Tibial nerve (tissue), 4 donors: ENCODE data around the gene ZNF805. TPM values are rescaled to one million over a fixed set of nuclear protein-coding genes. Genes with fewer than 3 reads are reported as not detected.
"Not testable (repeated sequence)": the region's sequence is repeated elsewhere in the genome, so short reads cannot be mapped to it uniquely, and the experiment has no call there.

Experiments
- DNase-seq, 2 donors: peaks; one replicate each; pipeline ENCODE4 v3.0.0-alpha.2; 2019; ENCODE audit warnings: low spot score in 2 of 2
- H3K27ac ChIP-seq, 4 donors: fragments of 200-600 bp; sonication (generic) in 3 of 4; one replicate each; pipeline ENCODE4 v1.5.1; 2017 to 2019; ENCODE audit warnings: mild to moderate bottlenecking in 1 of 4
- H3K27me3 ChIP-seq, 2 donors: fragments of 200-600 bp; sonication (generic) in 1 of 2; one replicate each; pipeline versions ENCODE4 v1.5.1 to v1.6.0; 2017 to 2019
- H3K36me3 ChIP-seq, 3 donors: fragments of 200-600 bp; sonication (generic); one replicate each; pipeline ENCODE4 v1.5.1; 2018 to 2019
- H3K4me1 ChIP-seq, 4 donors: fragments of 200-600 bp; sonication (generic) in 3 of 4; one replicate each; pipeline ENCODE4 v1.5.1; 2017 to 2019
- H3K4me3 ChIP-seq, 4 donors: fragments of 200-600 bp; sonication (generic) in 3 of 4; one replicate each; pipeline ENCODE4 v1.5.1; 2017 to 2019; ENCODE audit warnings: mild to moderate bottlenecking in 1 of 4, moderate library complexity in 1 of 4
- H3K9me3 ChIP-seq, 4 donors: fragments of 200-600 bp; sonication (generic) in 3 of 4; one replicate each; pipeline ENCODE4 v1.5.1; 2017 to 2019
- EP300 ChIP-seq, 2 donors: sonication (generic); formaldehyde crosslinking; IDR thresholded peaks; one replicate each; pipeline ENCODE4 v1.6.1; 2017; ENCODE audit warnings: antibody characterized with exemption in 2 of 2, mild to moderate bottlenecking in 1 of 2
- POLR2A ChIP-seq, 2 donors: fragments of 450-650 bp; IDR thresholded peaks; one replicate each; pipeline ENCODE4 v1.6.1; 2017; ENCODE audit warnings: antibody characterized with exemption in 2 of 2, mild to moderate bottlenecking in 2 of 2, moderate library complexity in 2 of 2
- WGBS, 2 donors: methylation state at CpG; one replicate each; pipeline ENCODE4 v1.1.5; 2018; 5-methylcytosine and 5-hydroxymethylcytosine counted together
- total RNA-seq, 4 donors: library from RNA; depleted of rRNA; stranded (reverse); fragments of >200 nt; gene quantifications; one replicate each; pipeline ENCODE4 v1.1.0, GENCODE V29; 2016
- TF ChIP-seq, protein P1 (sequence below), 5 experiments: fragments of 200-600 bp in 3 of 5; fragments of 450-650 bp in 2 of 5; sonication (generic) in 3 of 5; IDR thresholded peaks; one replicate each; pipeline ENCODE4 v1.5.1; 2016 to 2019; ENCODE audit warnings: antibody characterized with exemption in 5 of 5, mild to moderate bottlenecking in 3 of 5, moderate library complexity in 2 of 5

ZNF805 gene
- total RNA-seq, 4 donors from 2014 or later: 16.2 to 24.7 (median 20.3) TPM

DNA sequence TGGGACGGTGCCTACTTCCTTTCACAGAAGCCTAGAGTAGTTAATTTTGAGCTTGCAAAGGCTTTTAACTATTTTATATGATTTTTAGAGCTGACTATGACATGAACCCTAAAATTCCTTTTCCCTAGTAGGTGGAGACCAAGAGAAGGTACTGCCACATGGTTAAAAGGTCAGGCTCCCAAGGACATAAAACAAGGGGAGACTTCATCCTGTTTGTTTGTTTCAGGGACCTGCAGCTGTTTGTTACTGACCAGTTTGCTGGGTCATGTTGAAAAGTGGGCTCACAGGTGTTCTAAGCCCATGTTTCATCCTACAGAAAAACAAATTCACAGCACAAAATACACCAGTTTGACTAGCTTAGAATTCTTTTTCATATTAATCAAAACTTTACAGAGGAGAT is 36.0 kb downstream of the ZNF805 start:
- DNase-seq: no peak
- 89 to 96% methylated on average over 1 of the region's 1 CpG for WGBS, 2 donors
- Histone ChIP-seq H3K27ac (no peak overlapping the region), H3K4me3 (no peak overlapping the region), H3K36me3 (peaks cover 0 to 44% (median 0%) of the 10 kb centered on the region in 3 donors), H3K9me3 (peaks cover 0 to 4% (median 0%) of the 10 kb centered on the region in 4 donors), H3K4me1 (peaks cover 0 to 17% (median 1%) of the 10 kb centered on the region in 4 donors), H3K27me3 (no peaks in the 10 kb centered on the region)
- TF ChIP-seq POLR2A (IDR thresholded peaks at IDR 0.05): no peak

DNA sequence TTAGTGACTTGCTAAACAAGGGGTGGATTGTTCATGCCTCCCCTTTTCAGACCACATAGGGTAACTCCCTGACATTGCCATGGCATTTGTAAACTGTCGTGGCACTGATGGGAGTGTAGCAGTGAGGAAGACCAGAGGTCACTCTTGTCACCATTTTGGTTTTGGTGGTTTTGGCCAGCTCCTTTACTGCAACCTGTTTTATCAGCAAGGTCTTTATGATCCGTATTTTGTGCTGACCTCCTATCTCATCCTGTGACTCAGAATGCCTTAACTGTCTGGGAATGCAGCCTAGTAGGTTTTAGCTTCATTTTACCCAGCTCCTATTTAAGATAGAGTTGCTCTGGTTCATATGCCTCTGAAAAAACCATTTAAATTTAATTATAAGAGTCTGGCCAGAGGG is 38.0 kb downstream of the ZNF805 start:
- not testable (repeated sequence) for H3K27ac ChIP-seq, H3K9me3 ChIP-seq, H3K27me3 ChIP-seq, H3K4me3 ChIP-seq, DNase-seq
- H3K36me3 ChIP-seq: peaks cover 0 to 45% (median 0%) of the 10 kb centered on the region in 3 donors
- H3K4me1 ChIP-seq: peaks cover 0 to 36% (median 12%) of the 10 kb centered on the region in 4 donors
- 63 to 70% methylated on average over 2 of the region's 2 CpGs for WGBS, 2 donors

DNA sequence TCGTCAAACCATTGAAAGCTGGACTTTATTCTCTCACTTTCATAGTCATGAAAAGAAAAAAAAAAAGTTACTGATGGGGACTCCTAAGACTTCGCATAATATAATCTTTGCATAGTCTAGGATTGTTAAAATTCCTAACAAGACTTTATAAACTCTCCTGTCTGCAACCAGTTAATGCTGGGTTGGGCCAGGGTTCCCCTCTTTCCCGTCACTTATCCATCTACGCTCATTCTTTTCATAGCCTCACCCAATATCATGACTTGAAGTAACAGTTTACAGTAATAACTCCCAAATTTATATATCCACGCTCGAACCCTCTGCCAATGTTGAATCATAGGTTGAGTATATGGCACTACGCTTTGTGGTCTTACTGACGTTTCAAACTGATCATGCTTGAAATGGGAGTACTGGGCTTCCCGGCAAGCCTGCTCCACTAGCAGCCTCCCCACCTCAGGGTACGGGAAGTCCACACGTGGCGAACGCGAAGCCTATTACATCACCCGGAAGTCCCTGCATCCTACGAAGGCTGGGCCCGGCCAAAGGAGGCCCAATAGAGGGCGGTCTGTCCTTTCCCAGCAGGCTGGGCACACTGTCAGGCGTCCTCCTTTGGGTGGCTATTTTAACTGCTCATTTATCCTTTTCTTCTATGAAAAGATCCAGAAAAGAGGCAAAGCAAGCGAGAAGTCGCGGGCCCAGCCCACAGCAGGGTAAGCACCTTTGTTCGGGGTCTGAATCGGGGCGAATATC is 39.2 kb downstream of the ZNF805 start:
- peak overlapping the region; percentile 89 to 99 (median 98) for H3K27ac ChIP-seq
- H3K4me1 ChIP-seq: peaks cover 0 to 43% (median 12%) of the 10 kb centered on the region in 4 donors
- peak overlapping the region; percentile 77 to 97 (median 90) for H3K4me3 ChIP-seq
- peak; percentile 73 to 86 for DNase-seq
- H3K9me3 ChIP-seq: peaks cover 0 to 7% (median 0%) of the 10 kb centered on the region in 4 donors
- WGBS, 2 donors: 5% methylated on average over 25 of the region's 25 CpGs
- TF ChIP-seq, protein P1, sequence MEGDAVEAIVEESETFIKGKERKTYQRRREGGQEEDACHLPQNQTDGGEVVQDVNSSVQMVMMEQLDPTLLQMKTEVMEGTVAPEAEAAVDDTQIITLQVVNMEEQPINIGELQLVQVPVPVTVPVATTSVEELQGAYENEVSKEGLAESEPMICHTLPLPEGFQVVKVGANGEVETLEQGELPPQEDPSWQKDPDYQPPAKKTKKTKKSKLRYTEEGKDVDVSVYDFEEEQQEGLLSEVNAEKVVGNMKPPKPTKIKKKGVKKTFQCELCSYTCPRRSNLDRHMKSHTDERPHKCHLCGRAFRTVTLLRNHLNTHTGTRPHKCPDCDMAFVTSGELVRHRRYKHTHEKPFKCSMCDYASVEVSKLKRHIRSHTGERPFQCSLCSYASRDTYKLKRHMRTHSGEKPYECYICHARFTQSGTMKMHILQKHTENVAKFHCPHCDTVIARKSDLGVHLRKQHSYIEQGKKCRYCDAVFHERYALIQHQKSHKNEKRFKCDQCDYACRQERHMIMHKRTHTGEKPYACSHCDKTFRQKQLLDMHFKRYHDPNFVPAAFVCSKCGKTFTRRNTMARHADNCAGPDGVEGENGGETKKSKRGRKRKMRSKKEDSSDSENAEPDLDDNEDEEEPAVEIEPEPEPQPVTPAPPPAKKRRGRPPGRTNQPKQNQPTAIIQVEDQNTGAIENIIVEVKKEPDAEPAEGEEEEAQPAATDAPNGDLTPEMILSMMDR (IDR thresholded peaks at IDR 0.05): peak in 2 of 5 experiments; percentile 18 to 44
- peak in 1 of 2 donors; percentile 89 for TF ChIP-seq EP300 (IDR thresholded peaks at IDR 0.05)
- peak in 1 of 2 donors; percentile 20 for TF ChIP-seq POLR2A (IDR thresholded peaks at IDR 0.05)
- H3K36me3 ChIP-seq: peaks cover 0 to 45% (median 5%) of the 10 kb centered on the region in 3 donors
- no peaks in the 10 kb centered on the region for H3K27me3 ChIP-seq

DNA sequence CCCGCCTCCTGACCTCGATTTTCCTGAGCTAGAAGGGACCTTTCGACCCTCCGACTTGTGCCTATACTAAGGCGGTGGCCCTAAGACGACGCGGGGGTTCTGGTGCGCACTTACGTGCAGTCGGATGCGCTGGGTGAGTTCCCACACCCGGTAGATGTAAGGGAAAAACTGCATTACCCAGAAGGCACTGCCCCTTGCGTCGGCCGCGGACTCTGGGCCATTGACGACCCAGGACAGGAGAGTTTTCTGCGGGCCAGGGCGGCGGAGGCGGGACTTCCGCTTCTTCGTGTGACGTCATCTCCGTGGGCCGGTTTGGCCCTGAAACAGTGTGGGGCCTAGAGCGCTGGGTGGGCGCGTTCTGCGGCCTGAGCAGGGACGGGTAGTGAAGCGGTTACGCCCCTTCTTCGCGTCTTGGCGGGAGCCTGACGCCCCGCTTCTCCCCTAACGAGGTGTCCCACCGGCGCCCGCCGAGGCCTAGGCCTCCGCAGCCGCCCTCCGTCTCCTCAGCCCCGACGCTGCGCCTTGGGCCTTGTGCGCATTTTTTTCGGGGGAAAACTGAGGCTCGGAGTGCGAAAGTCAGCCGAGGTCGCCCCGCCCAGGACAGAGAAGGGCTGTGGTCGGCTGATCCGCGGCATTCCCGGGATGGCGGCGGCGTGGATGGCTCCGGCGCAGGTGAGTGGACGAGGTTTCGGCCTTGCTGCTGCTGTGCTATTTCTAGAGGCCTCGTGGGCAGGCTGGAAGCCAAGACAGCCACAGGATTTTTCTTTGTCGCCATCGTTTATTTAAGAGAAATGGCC is 39.9 kb downstream of the ZNF805 start, which contains the start of gene ZNF460:
ZNF460 (plus strand) TSS at position 321 of the 797 bp plus-strand sequence; CDS start at position 643, 322 bp downstream.
- Histone ChIP-seq H3K27me3 (no peaks in the 10 kb centered on the region), H3K9me3 (peaks cover 0 to 15% (median 1%) of the 10 kb centered on the region in 4 donors), H3K4me1 (peaks cover 0 to 43% (median 12%) of the 10 kb centered on the region in 4 donors), H3K4me3 (peak within 1 kb of the TSS; percentile 77 to 97 (median 90)), H3K36me3 (peaks cover 0 to 48% (median 13%) of the 10 kb centered on the region in 3 donors), H3K27ac (peak within 1 kb of the TSS; percentile 89 to 99 (median 98))
- peak; percentile 17 to 71 for TF ChIP-seq POLR2A (IDR thresholded peaks at IDR 0.05)
- TF ChIP-seq, protein P1 (IDR thresholded peaks at IDR 0.05): peak in 2 of 5 experiments; percentile 7 to 43
- TF ChIP-seq EP300 (IDR thresholded peaks at IDR 0.05): peak; percentile 65 to 91
- DNase-seq: peak; percentile 89 to 92
- WGBS, 2 donors: 0 to 1% methylated on average over 35 to 46 of the region's 71 CpGs

DNA sequence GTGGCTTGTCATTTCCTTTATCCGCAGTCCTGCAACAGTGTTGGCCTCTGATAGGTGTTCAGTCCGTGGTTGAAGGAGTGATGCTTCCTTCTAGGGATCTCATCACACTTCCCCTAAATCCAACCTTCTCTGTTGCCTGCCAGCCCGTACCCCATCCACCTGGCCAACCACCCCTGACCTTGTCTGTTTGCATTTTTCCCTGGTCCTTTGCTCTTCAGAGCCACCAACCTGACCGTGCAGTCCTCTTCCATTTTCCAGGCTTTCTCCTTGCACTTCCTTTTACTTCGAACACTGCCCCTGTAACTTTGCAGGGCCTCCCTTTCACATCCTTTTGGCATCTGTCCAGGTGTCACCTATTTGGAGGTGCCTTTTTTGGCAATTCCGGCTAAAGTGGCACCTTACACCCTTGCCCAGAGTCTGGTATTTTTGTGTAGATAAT is 40.5 kb downstream of the ZNF805 start:
- Histone ChIP-seq H3K27me3 (no peaks in the 10 kb centered on the region), H3K36me3 (peaks cover 0 to 54% (median 19%) of the 10 kb centered on the region in 3 donors), H3K27ac (peak overlapping the region; percentile 89 to 99 (median 98)), H3K9me3 (peaks cover 0 to 21% (median 3%) of the 10 kb centered on the region in 4 donors), H3K4me3 (peak overlapping the region; percentile 77 to 97 (median 90)), H3K4me1 (peaks cover 0 to 43% (median 12%) of the 10 kb centered on the region in 4 donors)
- 7% methylated on average over 6 of the region's 6 CpGs for WGBS, 2 donors
- no peak for DNase-seq
- TF ChIP-seq, protein P1 (IDR thresholded peaks at IDR 0.05): no peak
- TF ChIP-seq EP300 (IDR thresholded peaks at IDR 0.05): no peak
- TF ChIP-seq POLR2A (IDR thresholded peaks at IDR 0.05): no peak
